Thoracic aorta (tissue), 2 donors: ENCODE results near the gene CTBP2. TPM values are rescaled to one million over a fixed set of nuclear protein-coding genes. Genes with fewer than 3 reads are reported as not detected.

Source experiments
- ATAC-seq: fragments of 150-250 bp; one replicate; pipeline ENCODE4 v1.8.0; 2017; ENCODE audit warnings: low read depth; ENCODE audit not compliant: insufficient number of reproducible peaks, low FRiP score
- DNase-seq: peaks from one replicate; pipeline ENCODE4 v3.0.0-alpha.2; 2020; ENCODE audit warnings: low spot score
- H3K27ac ChIP-seq, 2 donors: fragments of 200-600 bp; sonication (generic); 1 replicate in 1 of 2; 2 replicates in 1 of 2; pipeline ENCODE4 v1.5.1; 2016; ENCODE audit warnings: mild to moderate bottlenecking in 2 of 2, moderate library complexity in 2 of 2
- H3K27me3 ChIP-seq: fragments of 200-600 bp; sonication (generic); replicated peaks from 2 replicates; pipeline ENCODE4 v1.6.0; 2016; ENCODE audit warnings: mild to moderate bottlenecking; ENCODE audit not compliant: insufficient read depth
- H3K36me3 ChIP-seq: fragments of 200-600 bp; sonication (generic); one replicate; pipeline ENCODE4 v1.5.1; 2016
- H3K4me1 ChIP-seq, 2 donors: fragments of 200-600 bp; sonication (generic); 1 replicate in 1 of 2; 2 replicates in 1 of 2; pipeline versions ENCODE4 v1.5.1 to v1.6.0; 2016; ENCODE audit warnings: low read depth in 2 of 2, mild to moderate bottlenecking in 1 of 2; ENCODE audit not compliant: control insufficient read depth in 1 of 2
- H3K4me3 ChIP-seq: fragments of 200-600 bp; sonication (generic); 2 replicates; pipeline ENCODE4 v1.5.1; 2016; ENCODE audit warnings: mild to moderate bottlenecking
- H3K9me3 ChIP-seq: fragments of 200-600 bp; sonication (generic); 2 replicates; pipeline ENCODE4 v1.5.1; 2016
- CTCF ChIP-seq: fragments of 200-600 bp; sonication (generic); IDR thresholded peaks from one replicate; pipeline ENCODE4 v1.5.1; 2019; ENCODE audit warnings: antibody characterized with exemption
- total RNA-seq, 2 donors: library from RNA; depleted of rRNA; stranded (reverse); fragments of >200 nt; gene quantifications; one replicate each; pipeline versions ENCODE4 v1.1.0 to v1.2.3, GENCODE V29; 2016

Gene CTBP2
- total RNA-seq, 2 donors from 2014 or later: 62.8 to 80.6 TPM

GRCh38 chr10:125199270-125199669, 38.9 kb upstream of the CTBP2 start:
- no peak for ATAC-seq
- Histone ChIP-seq H3K4me3 (no peak overlapping the region), H3K9me3 (no peaks in the 10 kb centered on the region)

GRCh38 chr10:125194814-125195213, 34.5 kb upstream of the CTBP2 start:
- DNase-seq: no peak
- ATAC-seq: no peak
- Histone ChIP-seq H3K36me3 (no peaks in the 10 kb centered on the region), H3K27me3 (no peaks in the 10 kb centered on the region), H3K9me3 (no peaks in the 10 kb centered on the region), H3K4me3 (no peak overlapping the region), H3K4me1 (no peaks in the 10 kb centered on the region), H3K27ac (no peak overlapping the region)
- TF ChIP-seq CTCF: no peak

More at GRCh38 chr10:125199270-125199669, 38.9 kb upstream of the CTBP2 start:
- Histone ChIP-seq H3K27me3 (no peaks in the 10 kb centered on the region), H3K36me3 (no peaks in the 10 kb centered on the region), H3K4me1 (no peaks in the 10 kb centered on the region), H3K27ac (no peak overlapping the region)
- DNase-seq: no peak
- no peak for TF ChIP-seq CTCF

GRCh38 chr10:125193306-125193877, 33.0 kb upstream of the CTBP2 start:
- H3K27me3 ChIP-seq: no peaks in the 10 kb centered on the region
- ATAC-seq (no peak), DNase-seq (no peak)

GRCh38 chr10:125192620-125193019, 32.3 kb upstream of the CTBP2 start:
- H3K36me3 ChIP-seq: no peaks in the 10 kb centered on the region
- H3K27me3 ChIP-seq: no peaks in the 10 kb centered on the region
- H3K4me3 ChIP-seq: no peak overlapping the region
- no peak for DNase-seq
- no peaks in the 10 kb centered on the region for H3K9me3 ChIP-seq
- H3K27ac ChIP-seq: no peak overlapping the region
- H3K4me1 ChIP-seq: no peaks in the 10 kb centered on the region
- no peak for TF ChIP-seq CTCF
- no peak for ATAC-seq

More at GRCh38 chr10:125193306-125193877, 33.0 kb upstream of the CTBP2 start:
- Histone ChIP-seq H3K9me3 (no peaks in the 10 kb centered on the region), H3K4me1 (no peaks in the 10 kb centered on the region), H3K36me3 (no peaks in the 10 kb centered on the region), H3K27ac (no peak overlapping the region), H3K4me3 (no peak overlapping the region)
- no peak for TF ChIP-seq CTCF

- Histone ChIP-seq H3K9me3 (no peaks in the 10 kb centered on the region), H3K36me3 (no peaks in the 10 kb centered on the region), H3K4me3 (no peak overlapping the region), H3K27me3 (no peaks in the 10 kb centered on the region), H3K4me1 (no peaks in the 10 kb centered on the region), H3K27ac (no peak overlapping the region)
- no peak for TF ChIP-seq CTCF
- DNase-seq (no peak), ATAC-seq (no peak)
Observed at GRCh38 chr10:125192005-125192404, 31.6 kb upstream of the CTBP2 start.
